Measurements from ENCODE around the gene CAPN10.

CAPN10 gene

DNA sequence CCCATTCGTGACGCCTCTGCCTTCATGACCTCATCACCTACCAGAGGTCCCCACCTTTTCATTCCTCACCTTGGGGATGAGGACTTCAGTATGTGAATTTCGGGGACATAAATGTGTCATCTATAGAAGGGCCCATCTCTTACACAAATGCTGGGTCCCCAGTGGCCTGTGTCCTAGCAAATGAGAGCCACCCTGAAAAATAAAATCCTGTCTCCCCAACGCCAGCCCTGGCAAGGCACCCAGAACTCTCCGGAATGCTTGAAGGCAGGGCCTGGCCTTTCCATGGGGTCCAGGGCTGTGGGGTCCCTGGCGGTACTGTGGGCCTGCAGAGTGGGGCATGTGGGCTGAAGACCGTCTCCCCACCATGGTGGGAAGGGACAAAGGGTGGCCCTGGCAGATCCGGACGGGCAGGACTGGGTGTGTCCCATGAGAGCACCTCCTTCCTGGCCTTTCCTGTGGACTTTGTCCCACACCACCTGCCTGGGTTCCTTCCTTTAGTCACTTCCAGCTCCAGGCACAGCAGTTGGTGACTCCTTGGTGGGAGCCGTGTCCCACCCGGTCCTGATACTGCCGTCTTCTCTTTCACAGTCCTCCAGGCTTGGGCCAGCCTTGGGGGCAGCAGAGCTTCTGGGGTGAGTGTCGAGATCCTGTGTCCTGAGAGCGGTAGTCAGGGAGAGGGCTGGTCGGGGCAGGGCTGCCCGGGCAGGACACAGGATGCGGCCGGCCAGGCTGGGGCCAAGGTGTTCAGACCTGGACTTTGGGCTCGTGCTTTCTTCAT, 18.6 kb downstream of the CAPN10 start:
- no peaks in the 10 kb centered on the region for H3K36me3 ChIP-seq (replicated peaks)
- H3K27ac ChIP-seq: no peak overlapping the region
- no peaks in the 10 kb centered on the region for H3K27me3 ChIP-seq (replicated peaks)
- TF ChIP-seq, protein P1, sequence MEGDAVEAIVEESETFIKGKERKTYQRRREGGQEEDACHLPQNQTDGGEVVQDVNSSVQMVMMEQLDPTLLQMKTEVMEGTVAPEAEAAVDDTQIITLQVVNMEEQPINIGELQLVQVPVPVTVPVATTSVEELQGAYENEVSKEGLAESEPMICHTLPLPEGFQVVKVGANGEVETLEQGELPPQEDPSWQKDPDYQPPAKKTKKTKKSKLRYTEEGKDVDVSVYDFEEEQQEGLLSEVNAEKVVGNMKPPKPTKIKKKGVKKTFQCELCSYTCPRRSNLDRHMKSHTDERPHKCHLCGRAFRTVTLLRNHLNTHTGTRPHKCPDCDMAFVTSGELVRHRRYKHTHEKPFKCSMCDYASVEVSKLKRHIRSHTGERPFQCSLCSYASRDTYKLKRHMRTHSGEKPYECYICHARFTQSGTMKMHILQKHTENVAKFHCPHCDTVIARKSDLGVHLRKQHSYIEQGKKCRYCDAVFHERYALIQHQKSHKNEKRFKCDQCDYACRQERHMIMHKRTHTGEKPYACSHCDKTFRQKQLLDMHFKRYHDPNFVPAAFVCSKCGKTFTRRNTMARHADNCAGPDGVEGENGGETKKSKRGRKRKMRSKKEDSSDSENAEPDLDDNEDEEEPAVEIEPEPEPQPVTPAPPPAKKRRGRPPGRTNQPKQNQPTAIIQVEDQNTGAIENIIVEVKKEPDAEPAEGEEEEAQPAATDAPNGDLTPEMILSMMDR (IDR thresholded peaks at IDR 0.05; ENCODE audit: low read depth, low read length, missing control alignments): no peak
- in situ Hi-C loops (cut with HindIII; ENCODE audit: low pct_ligation_motif_present, low sequenced_read_pairs): no loop called here
- no peak overlapping the region for H3K4me3 ChIP-seq (ENCODE audit: low read depth, low read length)
- no peak for DNase-seq

DNA sequence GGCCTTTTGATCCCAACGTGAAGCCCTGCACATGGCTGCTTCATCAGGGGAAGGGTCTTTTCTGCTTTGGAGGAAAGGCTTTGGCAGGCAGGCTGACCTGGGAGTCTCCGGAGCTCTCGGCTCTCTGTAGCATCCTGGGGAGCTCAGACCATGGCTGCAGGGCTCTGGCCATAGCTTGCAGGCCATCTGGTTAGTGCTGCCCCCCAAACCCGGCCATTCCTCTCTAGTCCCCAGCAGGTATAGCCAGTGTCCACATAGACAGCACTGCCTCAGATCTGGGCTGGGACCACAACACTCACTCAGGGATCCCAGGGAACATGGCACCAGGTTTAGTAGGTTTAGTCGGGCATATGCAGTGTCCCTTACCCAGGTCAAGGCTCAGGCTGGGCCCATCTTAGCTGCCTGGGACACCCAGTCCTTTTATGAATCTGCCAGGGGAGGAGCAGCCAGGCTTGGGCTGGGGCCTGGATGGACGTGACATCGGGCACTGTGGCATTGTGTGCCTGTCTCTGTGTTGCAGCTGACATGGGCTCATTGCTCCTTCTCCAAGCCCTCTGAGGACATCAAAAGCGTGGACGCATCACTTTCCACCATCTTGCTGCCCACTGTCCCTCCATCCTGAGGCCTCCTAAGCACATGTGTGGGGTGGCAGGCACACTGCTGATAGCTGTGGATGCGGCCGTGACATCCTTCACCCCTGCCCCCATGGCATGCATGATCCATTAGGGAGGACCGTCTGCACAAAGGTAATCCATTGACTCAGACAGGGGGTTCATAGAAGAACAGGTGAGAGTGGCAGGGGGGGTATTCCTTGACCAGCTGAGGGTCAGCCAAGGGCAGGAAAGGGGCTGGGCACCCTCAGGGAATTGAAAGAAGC, 19.6 kb downstream of the CAPN10 start:
- Histone ChIP-seq H3K27ac (no peak overlapping the region), H3K27me3 (replicated peaks) (no peaks in the 10 kb centered on the region), H3K36me3 (replicated peaks) (no peaks in the 10 kb centered on the region), H3K4me3 (ENCODE audit: low read depth, low read length) (no peak overlapping the region)
- in situ Hi-C loops (cut with HindIII; ENCODE audit: low pct_ligation_motif_present, low sequenced_read_pairs): no loop called here
- TF ChIP-seq, protein P1 (IDR thresholded peaks at IDR 0.05; ENCODE audit: low read depth, low read length, missing control alignments): no peak
- DNase-seq: no peak

DNA sequence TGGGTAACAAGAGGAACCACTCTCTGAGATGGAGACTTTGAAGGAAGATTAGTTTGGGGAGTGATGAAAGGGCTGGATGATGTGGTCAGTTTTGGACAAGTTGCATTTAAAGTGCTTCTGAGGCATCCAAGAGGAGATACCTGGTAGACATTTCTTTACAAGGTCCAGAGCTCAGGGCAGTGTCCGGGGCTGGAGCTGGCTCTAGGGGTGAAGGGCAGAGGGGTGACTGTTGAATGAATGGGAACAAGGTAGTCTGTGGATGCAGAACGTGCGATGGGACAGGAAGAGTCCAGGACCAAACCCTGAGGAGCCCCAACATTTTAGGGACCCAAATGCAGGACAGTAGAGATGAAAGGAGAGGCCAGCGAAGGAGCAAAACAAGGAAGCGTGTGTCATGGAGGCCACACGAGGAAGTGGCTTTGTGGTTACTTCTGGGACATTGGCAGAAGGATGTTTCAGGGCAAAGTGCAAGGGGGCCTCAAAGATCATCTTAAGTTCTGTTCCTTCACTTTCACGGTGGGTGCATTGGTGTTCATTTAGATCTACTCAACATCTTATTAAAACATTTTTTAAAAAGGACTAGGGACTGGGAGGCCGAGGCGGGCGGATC, 25.2 kb downstream of the CAPN10 start:
- in situ Hi-C loops (cut with HindIII; ENCODE audit: low pct_ligation_motif_present, low sequenced_read_pairs): no loop called here
- no peak for DNase-seq
- TF ChIP-seq, protein P1 (IDR thresholded peaks at IDR 0.05; ENCODE audit: low read depth, low read length, missing control alignments): no peak
- no peak overlapping the region for H3K27ac ChIP-seq
- no peaks in the 10 kb centered on the region for H3K27me3 ChIP-seq (replicated peaks)
- no peak overlapping the region for H3K4me3 ChIP-seq (ENCODE audit: low read depth, low read length)
- H3K36me3 ChIP-seq (replicated peaks): no peaks in the 10 kb centered on the region

DNA sequence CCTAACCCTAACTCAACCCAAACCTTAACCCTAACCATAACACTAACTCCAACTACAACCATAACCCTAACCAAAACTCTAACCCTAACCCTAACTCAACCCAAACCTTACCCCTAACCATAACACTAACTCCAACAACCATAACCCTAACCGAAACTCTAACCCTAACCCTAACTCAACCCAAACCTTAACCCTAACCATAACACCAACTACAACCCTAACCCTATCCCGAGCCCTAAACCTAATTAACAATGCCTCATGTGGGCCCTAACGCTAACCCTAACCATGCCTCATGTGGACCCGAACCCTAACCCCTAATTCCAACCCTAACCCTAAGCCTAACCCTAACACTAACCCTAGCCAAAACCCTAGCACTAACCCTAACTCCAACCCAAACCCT, 27.2 kb downstream of the CAPN10 start:
- no peaks in the 10 kb centered on the region for H3K27me3 ChIP-seq (replicated peaks)
- H3K36me3 ChIP-seq (replicated peaks): no peaks in the 10 kb centered on the region
- H3K27ac ChIP-seq: no peak overlapping the region
- DNase-seq: no peak
- TF ChIP-seq, protein P1 (IDR thresholded peaks at IDR 0.05; ENCODE audit: low read depth, low read length, missing control alignments): no peak
- in situ Hi-C loops (cut with HindIII; ENCODE audit: low pct_ligation_motif_present, low sequenced_read_pairs): no loop called here
- H3K4me3 ChIP-seq (ENCODE audit: low read depth, low read length): no peak overlapping the region

DNA sequence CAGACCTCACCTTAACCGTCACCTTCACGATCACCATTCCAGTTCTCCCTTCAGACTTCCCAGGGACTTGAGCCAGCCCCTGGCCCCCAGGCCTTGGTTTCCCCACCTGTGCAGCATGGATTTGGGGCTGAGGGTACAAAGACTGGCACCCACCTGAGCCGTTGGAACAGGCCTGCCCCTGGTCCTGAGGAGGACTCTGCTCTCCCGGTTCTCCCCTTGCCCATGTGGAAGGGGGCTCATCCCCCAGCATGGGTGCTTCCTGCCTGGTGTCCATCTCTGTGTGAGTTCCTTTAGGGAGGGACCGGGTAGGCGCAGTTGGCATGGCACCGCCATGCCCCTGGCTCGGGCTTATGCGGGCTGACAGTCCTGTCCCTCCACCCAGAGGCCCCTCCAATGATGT, 27.9 kb downstream of the CAPN10 start:
- no peak for DNase-seq
- no peaks in the 10 kb centered on the region for H3K36me3 ChIP-seq (replicated peaks)
- no peak overlapping the region for H3K27ac ChIP-seq
- no peak overlapping the region for H3K4me3 ChIP-seq (ENCODE audit: low read depth, low read length)
- no peaks in the 10 kb centered on the region for H3K27me3 ChIP-seq (replicated peaks)
- TF ChIP-seq, protein P1 (IDR thresholded peaks at IDR 0.05; ENCODE audit: low read depth, low read length, missing control alignments): no peak
- in situ Hi-C loops (cut with HindIII; ENCODE audit: low pct_ligation_motif_present, low sequenced_read_pairs): no loop called here
